ENCODE data around the gene NKRF. TPM values are rescaled to one million over a fixed set of nuclear protein-coding genes. Genes with fewer than 3 reads are reported as not detected.

The NKRF gene
- total RNA-seq, 4 donors from 2014 or later = 3.3 to 6.7 (median 5.3) TPM

- H3K27ac ChIP-seq (replicated peaks in 1 of 4) = no peak overlapping the region
- no peaks in the 10 kb centered on the region for H3K9me3 ChIP-seq
- intact Hi-C loops (cut with DNase I) = no loop called here
- WGBS = 64% methylated on average over 3 of the region's 3 CpGs
- H3K4me1 ChIP-seq = no peaks in the 10 kb centered on the region
- H3K27me3 ChIP-seq = no peaks in the 10 kb centered on the region
- no peak for DNase-seq (ENCODE audit: extremely low spot score)
- TF ChIP-seq EP300 (IDR thresholded peaks at IDR 0.05) (no peak), POLR2A (IDR thresholded peaks at IDR 0.05; ENCODE audit: low read depth) (no peak), POLR2AphosphoS5 (IDR thresholded peaks at IDR 0.05) (no peak)
- TF ChIP-seq, protein P1, sequence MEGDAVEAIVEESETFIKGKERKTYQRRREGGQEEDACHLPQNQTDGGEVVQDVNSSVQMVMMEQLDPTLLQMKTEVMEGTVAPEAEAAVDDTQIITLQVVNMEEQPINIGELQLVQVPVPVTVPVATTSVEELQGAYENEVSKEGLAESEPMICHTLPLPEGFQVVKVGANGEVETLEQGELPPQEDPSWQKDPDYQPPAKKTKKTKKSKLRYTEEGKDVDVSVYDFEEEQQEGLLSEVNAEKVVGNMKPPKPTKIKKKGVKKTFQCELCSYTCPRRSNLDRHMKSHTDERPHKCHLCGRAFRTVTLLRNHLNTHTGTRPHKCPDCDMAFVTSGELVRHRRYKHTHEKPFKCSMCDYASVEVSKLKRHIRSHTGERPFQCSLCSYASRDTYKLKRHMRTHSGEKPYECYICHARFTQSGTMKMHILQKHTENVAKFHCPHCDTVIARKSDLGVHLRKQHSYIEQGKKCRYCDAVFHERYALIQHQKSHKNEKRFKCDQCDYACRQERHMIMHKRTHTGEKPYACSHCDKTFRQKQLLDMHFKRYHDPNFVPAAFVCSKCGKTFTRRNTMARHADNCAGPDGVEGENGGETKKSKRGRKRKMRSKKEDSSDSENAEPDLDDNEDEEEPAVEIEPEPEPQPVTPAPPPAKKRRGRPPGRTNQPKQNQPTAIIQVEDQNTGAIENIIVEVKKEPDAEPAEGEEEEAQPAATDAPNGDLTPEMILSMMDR (IDR thresholded peaks at IDR 0.05) = no peak
- H3K4me3 ChIP-seq = no peak overlapping the region
- H3K36me3 ChIP-seq = peaks cover 0 to 53% (median 24%) of the 10 kb centered on the region in 4 donors
Measured at GRCh38 chrX:119635179-119635578, 29.0 kb upstream of the NKRF start.

DNA sequence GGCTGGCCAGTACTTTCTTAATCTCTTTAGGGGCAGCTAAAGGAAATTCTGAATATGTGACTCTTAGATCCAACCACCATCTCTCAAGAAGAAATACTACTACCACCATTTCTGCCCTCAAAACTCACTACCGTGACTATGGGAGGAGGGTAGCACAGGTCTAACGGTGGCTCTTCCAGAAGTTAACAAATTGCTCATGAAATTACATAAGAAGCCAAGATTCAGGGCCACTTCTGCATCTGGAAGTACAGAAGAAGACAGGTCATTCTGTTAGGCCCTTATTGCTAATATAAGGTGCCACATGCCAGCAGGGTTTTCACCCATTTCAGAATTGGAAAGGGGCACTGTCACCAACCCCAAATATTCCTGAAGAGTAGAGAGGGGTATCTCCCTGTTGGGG is 19.6 kb upstream of the NKRF start:
- Histone ChIP-seq H3K27me3 (no peaks in the 10 kb centered on the region), H3K9me3 (no peaks in the 10 kb centered on the region), H3K4me1 (peaks cover 0 to 8% (median 6%) of the 10 kb centered on the region in 4 donors), H3K36me3 (peaks cover 0 to 18% (median 9%) of the 10 kb centered on the region in 4 donors), H3K4me3 (no peak overlapping the region), H3K27ac (replicated peaks in 1 of 4) (no peak overlapping the region)
- DNase-seq (ENCODE audit: extremely low spot score) = no peak
- intact Hi-C loops (cut with DNase I) = no loop called here
- 71% methylated on average over 2 of the region's 2 CpGs for WGBS
- TF ChIP-seq POLR2AphosphoS5 (IDR thresholded peaks at IDR 0.05) = no peak
- TF ChIP-seq POLR2A (IDR thresholded peaks at IDR 0.05; ENCODE audit: low read depth) = no peak
- TF ChIP-seq, protein P1 (IDR thresholded peaks at IDR 0.05) = no peak
- TF ChIP-seq EP300 (IDR thresholded peaks at IDR 0.05) = no peak

DNA sequence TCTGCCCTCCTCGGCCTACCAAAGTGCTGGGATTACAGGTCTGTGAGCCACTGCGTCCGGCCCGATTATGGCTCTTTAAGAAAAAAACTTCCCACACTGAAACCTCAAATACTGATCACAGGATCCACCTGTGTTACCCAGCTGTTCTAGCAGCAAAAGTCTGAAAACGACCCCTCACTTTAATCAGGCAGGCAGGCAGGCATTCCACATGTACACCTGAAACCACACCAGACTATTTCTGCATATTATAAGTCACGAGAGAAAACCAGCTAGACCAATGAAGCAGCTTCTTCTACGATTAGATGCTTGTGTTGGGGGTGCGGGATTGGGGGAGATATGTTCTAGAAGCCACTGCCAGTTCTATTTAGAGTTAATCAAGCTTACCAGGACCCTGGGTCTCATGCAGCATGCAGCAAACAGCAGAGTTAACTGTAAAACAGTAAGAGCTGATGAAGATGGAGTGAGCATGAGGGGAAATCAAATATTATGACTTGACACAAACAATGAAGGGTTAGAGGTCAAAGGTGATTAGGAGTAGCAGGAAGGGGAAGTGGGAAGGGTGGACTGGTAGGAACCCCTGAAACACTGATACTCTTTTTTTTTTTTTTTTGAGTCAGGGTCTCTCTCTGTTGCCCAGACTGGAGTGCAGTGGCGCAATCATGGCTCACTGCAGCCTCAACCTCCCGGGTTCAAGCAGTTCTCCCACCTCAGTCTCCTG is 18.9 kb upstream of the NKRF start:
- Histone ChIP-seq H3K4me3 (no peak overlapping the region), H3K9me3 (no peaks in the 10 kb centered on the region), H3K27ac (replicated peaks in 1 of 4) (no peak overlapping the region), H3K27me3 (no peaks in the 10 kb centered on the region), H3K4me1 (peaks cover 0 to 8% (median 6%) of the 10 kb centered on the region in 4 donors), H3K36me3 (peaks cover 0 to 18% (median 9%) of the 10 kb centered on the region in 4 donors)
- TF ChIP-seq EP300 (IDR thresholded peaks at IDR 0.05) (no peak), POLR2A (IDR thresholded peaks at IDR 0.05; ENCODE audit: low read depth) (no peak), POLR2AphosphoS5 (IDR thresholded peaks at IDR 0.05) (no peak)
- TF ChIP-seq, protein P1 (IDR thresholded peaks at IDR 0.05) = no peak
- intact Hi-C loops (cut with DNase I) = no loop called here
- DNase-seq (ENCODE audit: extremely low spot score) = no peak
- WGBS = 86% methylated on average over 10 of the region's 10 CpGs

GRCh38 chrX:119624417-119624816 is 18.2 kb upstream of the NKRF start:
- Histone ChIP-seq H3K9me3 (no peaks in the 10 kb centered on the region), H3K4me3 (no peak overlapping the region), H3K27me3 (no peaks in the 10 kb centered on the region), H3K27ac (replicated peaks in 1 of 4) (no peak overlapping the region), H3K36me3 (peaks cover 0 to 13% (median 6%) of the 10 kb centered on the region in 4 donors), H3K4me1 (peaks cover 0 to 8% (median 6%) of the 10 kb centered on the region in 4 donors)
- WGBS = 81% methylated on average over 11 of the region's 11 CpGs
- DNase-seq (ENCODE audit: extremely low spot score) = no peak
- TF ChIP-seq, protein P1 (IDR thresholded peaks at IDR 0.05) = no peak
- TF ChIP-seq EP300 (IDR thresholded peaks at IDR 0.05) (no peak), POLR2AphosphoS5 (IDR thresholded peaks at IDR 0.05) (no peak), POLR2A (IDR thresholded peaks at IDR 0.05; ENCODE audit: low read depth) (no peak)
- intact Hi-C loops (cut with DNase I) = no loop called here
